Measurements from ENCODE around the gene FLNC.

Gene FLNC

GRCh38 chr7:128868624-128869137, 38.5 kb downstream of the FLNC start:
- H3K4me3 ChIP-seq (ENCODE audit: low read depth, low read length), result peak overlapping the region; percentile 49
- no peak overlapping the region for H3K27ac ChIP-seq
- H3K9me3 ChIP-seq (ENCODE audit: severe bottlenecking), result no peaks in the 10 kb centered on the region
- H3K36me3 ChIP-seq, result peaks cover 17% of the 10 kb centered on the region
- TF ChIP-seq, protein P1, sequence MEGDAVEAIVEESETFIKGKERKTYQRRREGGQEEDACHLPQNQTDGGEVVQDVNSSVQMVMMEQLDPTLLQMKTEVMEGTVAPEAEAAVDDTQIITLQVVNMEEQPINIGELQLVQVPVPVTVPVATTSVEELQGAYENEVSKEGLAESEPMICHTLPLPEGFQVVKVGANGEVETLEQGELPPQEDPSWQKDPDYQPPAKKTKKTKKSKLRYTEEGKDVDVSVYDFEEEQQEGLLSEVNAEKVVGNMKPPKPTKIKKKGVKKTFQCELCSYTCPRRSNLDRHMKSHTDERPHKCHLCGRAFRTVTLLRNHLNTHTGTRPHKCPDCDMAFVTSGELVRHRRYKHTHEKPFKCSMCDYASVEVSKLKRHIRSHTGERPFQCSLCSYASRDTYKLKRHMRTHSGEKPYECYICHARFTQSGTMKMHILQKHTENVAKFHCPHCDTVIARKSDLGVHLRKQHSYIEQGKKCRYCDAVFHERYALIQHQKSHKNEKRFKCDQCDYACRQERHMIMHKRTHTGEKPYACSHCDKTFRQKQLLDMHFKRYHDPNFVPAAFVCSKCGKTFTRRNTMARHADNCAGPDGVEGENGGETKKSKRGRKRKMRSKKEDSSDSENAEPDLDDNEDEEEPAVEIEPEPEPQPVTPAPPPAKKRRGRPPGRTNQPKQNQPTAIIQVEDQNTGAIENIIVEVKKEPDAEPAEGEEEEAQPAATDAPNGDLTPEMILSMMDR (IDR thresholded peaks at IDR 0.05; ENCODE audit: low read depth, low read length), result no peak
- H3K27me3 ChIP-seq (ENCODE audit: insufficient read depth, low read depth, severe bottlenecking), result no peaks in the 10 kb centered on the region
- DNase-seq, result no peak

DNA sequence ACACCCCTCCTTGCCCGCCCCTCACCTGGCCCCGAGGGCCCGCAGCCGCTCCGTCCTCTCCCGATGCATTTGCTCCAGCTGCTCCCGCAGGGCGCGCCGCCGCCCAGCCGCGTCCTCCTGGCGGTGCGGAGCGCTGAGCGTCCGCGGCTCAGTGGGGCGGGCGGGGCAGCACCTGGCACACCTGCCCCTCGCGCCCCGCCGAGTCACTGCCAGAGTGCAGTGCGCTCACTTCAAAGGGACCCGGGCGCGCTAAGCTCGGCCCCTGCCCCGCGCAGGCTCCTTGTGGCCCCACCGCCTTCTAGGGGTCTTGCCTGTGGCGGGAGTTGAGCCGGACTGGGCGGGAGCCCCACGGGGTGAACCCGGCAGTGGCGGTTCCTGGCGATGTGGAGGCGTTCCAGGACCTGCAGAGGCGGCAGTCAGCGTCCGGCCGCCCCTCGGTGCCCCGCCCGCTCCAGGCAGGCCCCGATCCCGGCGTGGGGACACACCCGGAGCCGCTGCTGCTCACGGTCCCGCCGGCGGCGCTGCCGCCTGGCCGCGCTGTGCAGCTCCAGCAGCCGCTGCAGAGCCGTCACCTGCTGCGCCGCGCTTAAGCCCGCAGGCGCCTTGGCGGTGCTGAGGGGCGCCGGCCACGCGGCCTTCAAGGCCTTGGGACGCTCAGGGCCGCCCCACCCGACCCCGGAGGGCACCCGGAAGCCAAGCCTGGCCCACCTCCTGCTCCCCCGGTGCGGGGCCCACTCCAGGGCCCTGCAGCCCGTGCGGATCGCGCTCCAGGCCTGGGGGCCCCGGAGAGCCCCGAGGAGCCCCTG, 39.1 kb downstream of the FLNC start:
- Histone ChIP-seq H3K27ac (peak overlapping the region; percentile 29), H3K36me3 (peaks cover 17% of the 10 kb centered on the region), H3K4me3 (ENCODE audit: low read depth, low read length) (peak overlapping the region; percentile 49), H3K27me3 (ENCODE audit: insufficient read depth, low read depth, severe bottlenecking) (no peaks in the 10 kb centered on the region), H3K9me3 (ENCODE audit: severe bottlenecking) (no peaks in the 10 kb centered on the region)
- DNase-seq, result peak; percentile 51
- TF ChIP-seq, protein P1 (IDR thresholded peaks at IDR 0.05; ENCODE audit: low read depth, low read length), result peak; percentile 35

DNA sequence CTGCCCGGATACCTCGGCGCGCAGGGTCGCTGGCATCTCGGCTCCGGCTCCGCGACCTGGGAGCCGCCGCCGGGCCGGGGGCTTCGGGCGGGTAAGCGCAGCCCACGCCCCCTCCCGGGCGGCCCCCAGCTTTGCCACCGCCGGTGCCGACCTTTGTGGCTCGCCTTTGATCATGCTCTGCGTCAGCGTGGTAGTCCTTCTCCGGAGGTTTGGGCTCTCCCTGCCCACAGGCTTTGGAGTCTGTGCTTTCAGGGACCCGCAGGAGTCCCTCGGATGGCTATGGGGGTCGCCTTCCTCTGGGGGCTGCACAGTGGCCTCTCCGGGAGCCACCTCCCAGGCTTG, 39.7 kb downstream of the FLNC start:
- H3K27ac ChIP-seq, result no peak overlapping the region
- H3K9me3 ChIP-seq (ENCODE audit: severe bottlenecking), result no peaks in the 10 kb centered on the region
- no peaks in the 10 kb centered on the region for H3K27me3 ChIP-seq (ENCODE audit: insufficient read depth, low read depth, severe bottlenecking)
- H3K36me3 ChIP-seq, result peaks cover 13% of the 10 kb centered on the region
- TF ChIP-seq, protein P1 (IDR thresholded peaks at IDR 0.05; ENCODE audit: low read depth, low read length), result no peak
- no peak overlapping the region for H3K4me3 ChIP-seq (ENCODE audit: low read depth, low read length)
- no peak for DNase-seq

GRCh38 chr7:128871050-128871449, 40.8 kb downstream of the FLNC start:
- TF ChIP-seq, protein P1 (IDR thresholded peaks at IDR 0.05; ENCODE audit: low read depth, low read length), result no peak
- Histone ChIP-seq H3K4me3 (ENCODE audit: low read depth, low read length) (no peak overlapping the region), H3K27ac (no peak overlapping the region), H3K36me3 (peaks cover 2% of the 10 kb centered on the region), H3K27me3 (ENCODE audit: insufficient read depth, low read depth, severe bottlenecking) (no peaks in the 10 kb centered on the region), H3K9me3 (ENCODE audit: severe bottlenecking) (no peaks in the 10 kb centered on the region)
- DNase-seq, result no peak

GRCh38 chr7:128872394-128872824, 42.2 kb downstream of the FLNC start:
- no peaks in the 10 kb centered on the region for H3K9me3 ChIP-seq (ENCODE audit: severe bottlenecking)
- no peak for DNase-seq
- no peak overlapping the region for H3K4me3 ChIP-seq (ENCODE audit: low read depth, low read length)
- H3K36me3 ChIP-seq, result no peaks in the 10 kb centered on the region
- TF ChIP-seq, protein P1 (IDR thresholded peaks at IDR 0.05; ENCODE audit: low read depth, low read length), result peak; percentile 40; the same call in 1 of the 2 replicates
- no peak overlapping the region for H3K27ac ChIP-seq
- H3K27me3 ChIP-seq (ENCODE audit: insufficient read depth, low read depth, severe bottlenecking), result no peaks in the 10 kb centered on the region
